HG03060 (cell line): ENCODE measurements around the gene PTPRF.
"Not testable (repeated sequence)": the region's sequence is repeated elsewhere in the genome, so short reads cannot be mapped to it uniquely, and the experiment has no call there.

ENCODE experiments used
- ATAC-seq: cut with Tn5 transposase; IDR thresholded peaks from one replicate; pipeline ENCODE4 v1.9.1; 2021; ENCODE audit warnings: low read depth, moderate number of reproducible peaks; ENCODE audit not compliant: unreplicated experiment

Gene PTPRF

GRCh38 chr1:43536196-43536863 is 5.6 kb downstream of the PTPRF start:
- ATAC-seq, result no peak

GRCh38 chr1:43536864-43537358 is 6.2 kb downstream of the PTPRF start:
- no peak for ATAC-seq

- ATAC-seq, result no peak
These were observed 6.9 kb downstream of the PTPRF start for GRCh38 chr1:43537423-43538142.

GRCh38 chr1:43538143-43538487 is 7.4 kb downstream of the PTPRF start:
- no peak for ATAC-seq

- no peak for ATAC-seq
These were observed 8.3 kb downstream of the PTPRF start for GRCh38 chr1:43538969-43539368.

- no peak for ATAC-seq
These were observed 9.2 kb downstream of the PTPRF start for GRCh38 chr1:43539726-43540434.

GRCh38 chr1:43540653-43541071 is 10.0 kb downstream of the PTPRF start:
- ATAC-seq, result no peak

- ATAC-seq, result no peak
These were observed 10.5 kb downstream of the PTPRF start for GRCh38 chr1:43541141-43541540.

GRCh38 chr1:43541721-43542401 is 11.2 kb downstream of the PTPRF start:
- no peak for ATAC-seq

GRCh38 chr1:43542527-43543458 is 12.1 kb downstream of the PTPRF start:
- ATAC-seq, result no peak

- ATAC-seq, result no peak
These were observed 12.9 kb downstream of the PTPRF start for GRCh38 chr1:43543567-43543966.

- no peak for ATAC-seq
These were observed 14.6 kb downstream of the PTPRF start for GRCh38 chr1:43545339-43545694.

GRCh38 chr1:43545695-43546387 is 15.2 kb downstream of the PTPRF start:
- no peak for ATAC-seq

GRCh38 chr1:43546388-43547100 is 15.9 kb downstream of the PTPRF start:
- no peak for ATAC-seq

GRCh38 chr1:43547538-43548072 is 16.9 kb downstream of the PTPRF start:
- no peak for ATAC-seq

GRCh38 chr1:43548285-43549271 is 17.9 kb downstream of the PTPRF start:
- ATAC-seq, result no peak

- ATAC-seq, result not testable (repeated sequence)
These were observed 18.7 kb downstream of the PTPRF start for GRCh38 chr1:43549394-43549793.
